Stimulated activated naive CD4-positive, alpha-beta T cell (primary cell): ENCODE data around the gene ARHGEF33.

Source experiments
- DNase-seq, 6 experiments: peaks; one replicate each; lab custom pipeline; 2025; lab: John Stamatoyannopoulos, UW

The ARHGEF33 gene

DNA sequence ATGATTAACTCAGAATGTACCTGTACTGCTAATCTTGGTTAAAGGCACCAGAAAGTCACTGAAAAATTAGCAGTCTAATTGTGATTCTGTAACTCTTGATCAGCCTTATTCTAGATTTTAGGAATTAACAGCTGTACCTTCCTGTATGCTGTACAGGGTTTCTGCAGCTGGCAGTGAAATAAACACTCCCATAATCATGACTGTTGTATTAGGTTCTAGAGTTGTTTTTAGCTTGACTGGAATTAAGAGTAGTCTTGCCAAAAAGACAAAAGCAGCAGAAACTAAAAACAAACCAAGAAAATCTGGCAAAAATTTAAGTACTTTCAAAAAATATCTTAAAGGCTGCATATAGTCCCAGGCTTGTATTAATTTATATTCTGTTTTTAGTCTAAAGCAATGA is 127.7 kb downstream of the ARHGEF33 start:
- DNase-seq, result no peak

DNA sequence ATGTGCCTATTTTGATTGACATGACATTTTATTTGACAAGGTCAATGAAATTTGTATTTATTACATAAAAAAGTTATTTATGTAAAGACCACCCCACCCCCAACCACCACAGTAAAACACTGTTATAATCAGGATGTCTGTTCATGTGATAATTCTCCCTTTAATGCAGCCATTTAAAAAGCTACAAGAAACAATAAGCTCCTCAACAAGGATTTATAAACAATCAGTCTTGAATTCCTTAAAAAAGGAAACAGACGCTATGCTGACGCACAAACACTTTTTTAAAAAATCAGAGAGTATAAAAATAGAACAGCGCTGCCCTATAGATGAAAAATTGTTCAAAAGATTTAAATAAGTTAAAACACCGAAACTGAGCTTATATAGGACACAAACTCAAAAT is 129.0 kb downstream of the ARHGEF33 start:
- DNase-seq, result no peak

DNA sequence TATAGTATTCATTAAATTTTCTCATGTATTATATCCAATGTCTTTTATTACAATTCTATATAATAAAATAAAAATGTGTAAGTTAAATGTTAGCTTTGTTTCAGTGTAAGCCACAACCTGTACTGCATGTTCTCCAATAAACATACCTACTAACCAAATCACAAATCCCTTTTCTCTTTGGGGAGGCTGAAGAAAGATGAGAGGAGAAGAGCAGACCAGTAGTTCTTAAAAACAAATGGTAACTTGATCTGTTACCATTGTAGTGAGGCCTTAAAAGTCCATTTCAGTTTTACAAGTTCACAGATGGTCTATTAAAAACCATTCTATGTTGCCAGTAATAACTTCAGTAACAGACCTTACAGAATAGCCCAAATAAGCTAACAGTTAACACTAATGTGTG is 130.7 kb downstream of the ARHGEF33 start:
- no peak for DNase-seq

DNA sequence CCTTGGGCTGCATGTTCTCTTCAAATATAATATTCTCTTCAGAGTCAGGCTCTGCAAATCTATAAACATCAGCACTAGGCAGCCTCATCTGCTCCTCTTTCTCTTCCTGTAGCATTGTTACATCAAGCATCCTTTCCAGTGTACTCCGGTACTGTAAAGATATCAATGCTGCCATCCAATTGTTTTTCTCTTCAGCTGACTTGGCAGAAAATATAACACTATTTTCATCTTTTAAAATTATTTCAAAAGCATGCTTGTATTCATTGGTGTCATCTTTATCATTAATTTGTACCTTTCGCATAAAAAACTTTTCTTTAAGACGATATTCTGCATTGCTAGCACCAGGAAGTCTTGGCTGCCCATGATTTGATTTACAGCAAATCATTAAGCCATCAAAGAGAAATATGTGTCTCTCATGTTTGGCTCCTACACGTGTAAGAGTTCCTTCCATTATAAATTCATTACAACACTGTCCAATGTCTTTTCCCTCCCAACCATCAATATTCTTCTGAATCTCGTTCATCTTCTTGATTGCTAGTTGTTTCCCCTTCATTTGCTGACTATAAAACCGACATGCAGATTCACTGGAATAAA is 133.1 kb downstream of the ARHGEF33 start:
- no peak for DNase-seq

DNA sequence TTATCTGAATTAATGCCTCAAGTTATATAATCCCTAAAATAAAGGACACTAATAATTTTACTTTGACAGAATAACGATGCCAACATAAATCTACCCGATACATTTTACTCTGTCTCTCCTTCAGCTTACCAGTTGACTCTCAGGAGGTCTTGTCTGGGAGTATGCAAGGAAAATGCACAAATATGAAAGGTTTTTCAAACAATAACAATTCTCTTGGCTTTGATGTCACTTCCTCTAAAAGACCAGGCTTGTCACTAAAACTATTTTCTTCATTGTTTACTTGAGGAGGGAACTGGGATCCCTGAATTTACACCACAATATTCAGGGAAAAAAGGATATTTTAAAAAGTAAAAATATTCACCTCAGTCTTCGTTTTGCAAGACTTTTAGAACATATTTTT is 134.0 kb downstream of the ARHGEF33 start:
- DNase-seq, result no peak

DNA sequence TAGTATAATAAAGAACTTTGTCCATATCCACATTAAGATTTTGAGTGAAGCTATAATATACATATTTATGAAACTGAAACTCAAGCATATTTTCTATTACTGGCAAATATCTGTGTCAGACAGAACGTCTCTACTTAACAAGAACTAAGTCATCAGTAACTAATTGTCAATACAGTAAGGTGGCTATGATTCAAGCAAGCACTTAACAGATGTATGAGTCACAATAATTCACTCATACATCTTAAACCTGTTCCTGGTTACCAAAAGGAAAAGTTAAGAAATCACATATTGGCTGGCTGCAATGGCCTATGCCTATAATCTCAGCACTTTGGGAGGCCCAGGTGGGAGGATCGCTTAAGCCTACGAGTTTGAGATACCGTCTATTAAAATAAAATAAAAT is 135.2 kb downstream of the ARHGEF33 start:
- DNase-seq, result no peak
